ENCODE results near the gene PLPP4. TPM values are rescaled to one million over a fixed set of nuclear protein-coding genes. Genes with fewer than 3 reads are reported as not detected.

PLPP4 gene
- total RNA-seq, 1 experiment from 2014 or later, result not detected

DNA sequence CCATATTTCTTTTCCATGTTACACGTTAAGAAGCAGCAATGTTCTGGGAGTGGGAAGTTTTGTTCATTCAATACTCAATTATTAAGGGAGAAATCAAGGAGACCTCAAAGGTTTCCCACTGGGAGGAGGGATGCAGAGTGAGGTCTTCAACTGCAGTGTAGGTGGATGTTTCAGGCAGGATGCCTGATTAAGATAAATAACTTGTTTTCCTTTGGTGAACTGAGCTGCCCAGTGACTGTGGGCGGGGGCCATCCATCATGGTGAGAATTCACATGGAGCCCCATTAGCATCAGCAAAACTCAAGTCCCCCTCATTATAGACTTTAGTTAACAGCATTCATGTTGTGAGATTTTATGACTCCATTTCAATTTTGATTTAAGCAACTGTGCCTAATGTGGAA lies 121.1 kb downstream of the PLPP4 start:
- H3K9me3 Mint-ChIP-seq, result no peaks in the 10 kb centered on the region
- H2BK15ac ChIP-seq (ENCODE audit: low read depth, low read length), result no peak overlapping the region
- H3K4me1 Mint-ChIP-seq, result peaks cover 13 to 15% of the 10 kb centered on the region in 2 experiments
- no peak overlapping the region for H3K4ac ChIP-seq (ENCODE audit: low read depth, low read length)
- H3K18ac ChIP-seq (ENCODE audit: insufficient read length, low read depth, low read length), result no peak overlapping the region
- TF ChIP-seq CTCF (conservative IDR thresholded peaks at IDR 0.05), result no peak
- no peak overlapping the region for H3K4me3 Mint-ChIP-seq
- DNase-seq, result no peak
- no peak overlapping the region for H2BK120ac ChIP-seq (ENCODE audit: low read depth, low read length, poor library complexity, severe bottlenecking)
- H2BK12ac ChIP-seq (ENCODE audit: insufficient read length, low read depth, low read length), result no peak overlapping the region
- no peak overlapping the region for H3K27ac ChIP-seq (ENCODE audit: insufficient read length, low read depth, low read length)
- no peak overlapping the region for H2AK5ac ChIP-seq (ENCODE audit: insufficient read length, low read length)
- H3K27me3 ChIP-seq (ENCODE audit: insufficient read depth, low read length), result no peaks in the 10 kb centered on the region
- H3T11ph ChIP-seq (ENCODE audit: low read length), result no peak overlapping the region
- no peaks in the 10 kb centered on the region for H3K79me2 ChIP-seq (ENCODE audit: insufficient read depth, low read length)
- H3K23me2 ChIP-seq (ENCODE audit: insufficient read length, low read depth, low read length, poor library complexity, severe bottlenecking), result no peaks in the 10 kb centered on the region
- no peaks in the 10 kb centered on the region for H3K36me3 Mint-ChIP-seq (ENCODE audit: insufficient read depth in 1 of 3, low read depth in 3 of 3)
- H3K9me3 ChIP-seq (ENCODE audit: control insufficient read depth, low read depth, low read length), result no peaks in the 10 kb centered on the region
- H3K23ac ChIP-seq (ENCODE audit: insufficient read length, low read depth, low read length), result no peak overlapping the region
- no peak overlapping the region for H4K91ac ChIP-seq (ENCODE audit: insufficient read length, low read depth, low read length)
- no peaks in the 10 kb centered on the region for H3K79me1 ChIP-seq (ENCODE audit: insufficient read depth, low read depth, low read length, poor library complexity, severe bottlenecking)
- H4K5ac ChIP-seq (ENCODE audit: insufficient read length, low read depth, low read length), result no peak overlapping the region
- no peak overlapping the region for H2BK5ac ChIP-seq (ENCODE audit: insufficient read length, low read length)
- H3K4me2 ChIP-seq (ENCODE audit: insufficient read depth, insufficient read length, low read length), result no peak overlapping the region
- peaks cover 5% of the 10 kb centered on the region for H3K27me3 Mint-ChIP-seq (ENCODE audit: low read depth)
- no CpG with 5 or more reads among the region's 2 CpGs for WGBS (ENCODE audit: extremely low coverage, insufficient read length, low lambda C conversion rate)
- H2AFZ ChIP-seq (ENCODE audit: low read length), result no peak overlapping the region
- no peak overlapping the region for H4K8ac ChIP-seq (replicated peaks; ENCODE audit: insufficient read length, low read depth, low read length)
- H3K56ac ChIP-seq (ENCODE audit: insufficient read length, low read depth, low read length), result no peak overlapping the region
- H3K4me1 ChIP-seq (ENCODE audit: insufficient read depth, low read length), result no peaks in the 10 kb centered on the region; the same call in 1 of the 2 replicates
- no peak overlapping the region for H2BK20ac ChIP-seq (ENCODE audit: low read depth, low read length, poor library complexity, severe bottlenecking)
- H3K27ac Mint-ChIP-seq, result no peak overlapping the region
- H4K20me1 ChIP-seq (ENCODE audit: control insufficient read depth, insufficient read depth, insufficient read length), result no peaks in the 10 kb centered on the region
- no peak overlapping the region for H3K9ac ChIP-seq (ENCODE audit: extremely low read depth, insufficient read length, low read length)
- H3K14ac ChIP-seq (ENCODE audit: insufficient read depth, low read length), result no peak overlapping the region

Measured in H9 (cell line).